HL-60 (cell line): ENCODE measurements around the gene SMOC2.

Source experiments
- DNase-seq, 2 experiments: peaks; one replicate each; pipeline ENCODE4 v3.0.0-alpha.2; 2010 to 2020; ENCODE audit warnings: low read depth in 1 of 2, low spot score in 1 of 2
- H3K27ac ChIP-seq: fragments of 250-450 bp; sonication (Bioruptor Pico); replicated peaks from 2 replicates; pipeline ENCODE4 v1.5.1; 2020; ENCODE audit warnings: mild to moderate bottlenecking, moderate library complexity
- H3K27me3 ChIP-seq: fragments of 250-450 bp; sonication (Bioruptor Pico); 2 replicates; pipeline ENCODE4 v1.5.1; 2021; ENCODE audit warnings: mild to moderate bottlenecking, moderate library complexity; ENCODE audit not compliant: insufficient read depth, poor library complexity, severe bottlenecking
- H3K4me3 ChIP-seq: replicated peaks from 2 replicates; pipeline ENCODE4 v1.5.1; 2011; ENCODE audit warnings: mild to moderate bottlenecking, control low read depth, low read length; ENCODE audit not compliant: insufficient read depth
- GABPA ChIP-seq: IDR thresholded peaks from 2 replicates; pipeline ENCODE4 v1.6.1; 2012; ENCODE audit warnings: low read depth
- POLR2AphosphoS5 ChIP-seq: IDR thresholded peaks from 2 replicates; pipeline ENCODE4 v1.6.1; 2012; ENCODE audit warnings: low read depth
- SPI1 ChIP-seq: IDR thresholded peaks from 2 replicates; pipeline ENCODE4 v1.6.1; 2012; ENCODE audit warnings: low read depth, mild to moderate bottlenecking, borderline replicate concordance
- TF ChIP-seq, protein P1 (sequence below): IDR thresholded peaks from 2 replicates; pipeline ENCODE4 v1.6.1; 2012; ENCODE audit warnings: low read depth; ENCODE audit not compliant: insufficient replicate concordance
- TF ChIP-seq, protein P2 (sequence below): IDR thresholded peaks from one replicate; pipeline ENCODE4 v1.5.1; 2011; ENCODE audit warnings: low read length, control low read depth, inconsistent platforms; ENCODE audit not compliant: insufficient read depth

Gene SMOC2

DNA sequence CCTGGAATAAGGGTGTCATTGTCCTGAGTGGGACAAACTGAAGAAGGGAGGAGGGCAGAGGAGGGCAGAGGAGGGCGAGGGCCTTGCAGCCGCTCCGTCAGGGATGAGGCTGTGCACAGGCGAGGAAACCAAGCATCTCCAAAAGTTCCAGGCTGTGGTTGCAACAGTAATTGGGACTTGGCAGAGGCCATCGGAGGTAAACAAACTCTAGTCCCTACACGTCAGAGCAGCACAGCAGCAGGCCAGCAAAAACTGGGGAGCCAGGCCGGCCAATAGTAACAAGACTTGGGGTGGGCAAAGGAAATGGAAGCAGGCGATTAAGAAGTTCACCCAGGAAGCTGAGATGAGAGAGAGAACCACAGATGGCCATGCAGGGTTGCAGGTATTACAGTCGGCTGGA, 142.8 kb downstream of the SMOC2 start:
- H3K27me3 ChIP-seq, result no peaks in the 10 kb centered on the region
- no peak for DNase-seq
- TF ChIP-seq, protein P1, sequence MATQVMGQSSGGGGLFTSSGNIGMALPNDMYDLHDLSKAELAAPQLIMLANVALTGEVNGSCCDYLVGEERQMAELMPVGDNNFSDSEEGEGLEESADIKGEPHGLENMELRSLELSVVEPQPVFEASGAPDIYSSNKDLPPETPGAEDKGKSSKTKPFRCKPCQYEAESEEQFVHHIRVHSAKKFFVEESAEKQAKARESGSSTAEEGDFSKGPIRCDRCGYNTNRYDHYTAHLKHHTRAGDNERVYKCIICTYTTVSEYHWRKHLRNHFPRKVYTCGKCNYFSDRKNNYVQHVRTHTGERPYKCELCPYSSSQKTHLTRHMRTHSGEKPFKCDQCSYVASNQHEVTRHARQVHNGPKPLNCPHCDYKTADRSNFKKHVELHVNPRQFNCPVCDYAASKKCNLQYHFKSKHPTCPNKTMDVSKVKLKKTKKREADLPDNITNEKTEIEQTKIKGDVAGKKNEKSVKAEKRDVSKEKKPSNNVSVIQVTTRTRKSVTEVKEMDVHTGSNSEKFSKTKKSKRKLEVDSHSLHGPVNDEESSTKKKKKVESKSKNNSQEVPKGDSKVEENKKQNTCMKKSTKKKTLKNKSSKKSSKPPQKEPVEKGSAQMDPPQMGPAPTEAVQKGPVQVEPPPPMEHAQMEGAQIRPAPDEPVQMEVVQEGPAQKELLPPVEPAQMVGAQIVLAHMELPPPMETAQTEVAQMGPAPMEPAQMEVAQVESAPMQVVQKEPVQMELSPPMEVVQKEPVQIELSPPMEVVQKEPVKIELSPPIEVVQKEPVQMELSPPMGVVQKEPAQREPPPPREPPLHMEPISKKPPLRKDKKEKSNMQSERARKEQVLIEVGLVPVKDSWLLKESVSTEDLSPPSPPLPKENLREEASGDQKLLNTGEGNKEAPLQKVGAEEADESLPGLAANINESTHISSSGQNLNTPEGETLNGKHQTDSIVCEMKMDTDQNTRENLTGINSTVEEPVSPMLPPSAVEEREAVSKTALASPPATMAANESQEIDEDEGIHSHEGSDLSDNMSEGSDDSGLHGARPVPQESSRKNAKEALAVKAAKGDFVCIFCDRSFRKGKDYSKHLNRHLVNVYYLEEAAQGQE, result no peak
- TF ChIP-seq, protein P2, sequence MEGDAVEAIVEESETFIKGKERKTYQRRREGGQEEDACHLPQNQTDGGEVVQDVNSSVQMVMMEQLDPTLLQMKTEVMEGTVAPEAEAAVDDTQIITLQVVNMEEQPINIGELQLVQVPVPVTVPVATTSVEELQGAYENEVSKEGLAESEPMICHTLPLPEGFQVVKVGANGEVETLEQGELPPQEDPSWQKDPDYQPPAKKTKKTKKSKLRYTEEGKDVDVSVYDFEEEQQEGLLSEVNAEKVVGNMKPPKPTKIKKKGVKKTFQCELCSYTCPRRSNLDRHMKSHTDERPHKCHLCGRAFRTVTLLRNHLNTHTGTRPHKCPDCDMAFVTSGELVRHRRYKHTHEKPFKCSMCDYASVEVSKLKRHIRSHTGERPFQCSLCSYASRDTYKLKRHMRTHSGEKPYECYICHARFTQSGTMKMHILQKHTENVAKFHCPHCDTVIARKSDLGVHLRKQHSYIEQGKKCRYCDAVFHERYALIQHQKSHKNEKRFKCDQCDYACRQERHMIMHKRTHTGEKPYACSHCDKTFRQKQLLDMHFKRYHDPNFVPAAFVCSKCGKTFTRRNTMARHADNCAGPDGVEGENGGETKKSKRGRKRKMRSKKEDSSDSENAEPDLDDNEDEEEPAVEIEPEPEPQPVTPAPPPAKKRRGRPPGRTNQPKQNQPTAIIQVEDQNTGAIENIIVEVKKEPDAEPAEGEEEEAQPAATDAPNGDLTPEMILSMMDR, result no peak
- TF ChIP-seq POLR2AphosphoS5, result no peak
- H3K27ac ChIP-seq, result no peak overlapping the region
- no peak overlapping the region for H3K4me3 ChIP-seq

DNA sequence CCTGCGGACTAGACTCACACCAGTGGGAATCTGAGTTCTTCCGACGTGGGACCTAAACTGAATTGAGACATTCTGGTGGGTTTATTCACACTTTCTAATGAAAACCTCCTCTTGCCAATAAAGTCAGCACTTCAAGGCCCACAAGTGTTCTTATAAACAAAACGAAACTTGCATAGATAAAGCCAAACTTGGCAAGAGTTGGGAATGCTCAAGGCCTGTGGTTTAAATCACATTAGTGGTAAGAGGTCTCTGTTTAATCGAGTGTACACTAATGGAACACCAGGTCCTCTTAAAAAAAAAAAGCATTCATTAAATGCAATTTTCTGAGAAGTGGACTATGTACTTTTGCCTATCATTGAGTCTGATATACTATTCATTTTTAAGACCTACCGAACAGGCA, 143.3 kb downstream of the SMOC2 start:
- Histone ChIP-seq H3K27me3 (no peaks in the 10 kb centered on the region), H3K4me3 (no peak overlapping the region), H3K27ac (no peak overlapping the region)
- no peak for DNase-seq
- TF ChIP-seq POLR2AphosphoS5 (no peak), GABPA (no peak), SPI1 (no peak)
- TF ChIP-seq, protein P2, result no peak

DNA sequence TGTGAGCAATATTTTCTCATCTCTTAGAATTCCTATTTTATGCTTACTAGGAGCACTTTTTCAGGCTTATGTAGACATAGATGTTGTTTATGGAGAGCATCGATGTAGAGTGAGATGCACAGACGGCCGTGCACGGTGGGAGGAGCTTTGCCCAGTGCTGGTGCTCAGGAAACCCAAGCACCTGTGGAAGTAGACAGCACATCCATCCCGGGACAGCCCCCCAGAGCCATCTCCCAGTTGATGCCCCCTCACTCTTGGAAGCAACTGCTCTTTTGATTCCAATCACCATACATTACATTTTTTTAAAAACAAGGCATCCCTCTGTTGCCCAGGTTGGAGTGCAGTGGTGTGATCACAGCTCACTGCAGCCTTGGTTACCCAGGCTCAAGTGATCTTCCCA, 143.7 kb downstream of the SMOC2 start:
- Histone ChIP-seq H3K27me3 (no peaks in the 10 kb centered on the region), H3K27ac (no peak overlapping the region), H3K4me3 (no peak overlapping the region)
- no peak for DNase-seq
- TF ChIP-seq, protein P2, result no peak
- TF ChIP-seq GABPA, result no peak
- no peak for TF ChIP-seq POLR2AphosphoS5
- TF ChIP-seq, protein P1, result no peak
- TF ChIP-seq SPI1, result no peak

DNA sequence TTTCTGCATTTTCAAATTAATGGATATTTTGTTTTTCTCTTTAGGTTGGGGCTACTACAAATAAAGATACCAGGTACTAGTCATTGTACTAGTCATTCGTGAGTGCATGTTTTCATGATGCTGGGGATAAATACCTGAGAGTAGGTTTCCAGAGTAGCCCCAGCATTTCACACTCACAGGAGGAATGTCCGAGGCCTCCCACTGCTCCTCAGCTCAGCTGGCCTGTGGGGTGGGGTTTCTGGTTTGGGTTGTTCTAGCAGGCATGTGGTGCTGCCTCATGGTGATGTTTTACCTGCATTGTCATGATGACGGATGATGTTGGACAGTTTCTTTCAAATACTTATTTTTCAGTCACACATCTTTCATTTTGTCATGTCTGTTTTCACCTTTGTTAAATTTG, 144.5 kb downstream of the SMOC2 start:
- TF ChIP-seq GABPA (no peak), POLR2AphosphoS5 (no peak), SPI1 (no peak)
- TF ChIP-seq, protein P1, result no peak
- TF ChIP-seq, protein P2, result no peak
- no peak overlapping the region for H3K27ac ChIP-seq
- H3K4me3 ChIP-seq, result no peak overlapping the region
- no peaks in the 10 kb centered on the region for H3K27me3 ChIP-seq
- no peak for DNase-seq
